Astrocyte (in vitro differentiated cells and primary cell): ENCODE measurements around the gene ALCAM. TPM values are rescaled to one million over a fixed set of nuclear protein-coding genes. Genes with fewer than 3 reads are reported as not detected.

ENCODE experiments used
- DNase-seq: peaks from one replicate; pipeline ENCODE4 v3.0.0-alpha.2; 2010; ENCODE audit warnings: low read depth
- FAIRE-seq: peaks from 2 replicates; lab custom pipeline; 2011; peaks lifted over from hg19 to GRCh38; lab: Jason Lieb, UNC
- H2AFZ ChIP-seq: 2 replicates; pipeline ENCODE4 v1.6.0; 2012; ENCODE audit warnings: low read depth, low read length, inconsistent platforms
- H3K27ac ChIP-seq: 2 replicates; pipeline ENCODE4 v1.5.1; 2011; ENCODE audit warnings: low read depth, low read length, inconsistent platforms
- H3K27me3 ChIP-seq: 2 replicates; pipeline ENCODE4 v1.6.0; 2011; ENCODE audit warnings: low read length, inconsistent platforms; ENCODE audit not compliant: insufficient read depth
- H3K36me3 ChIP-seq: 2 replicates; pipeline ENCODE4 v1.5.1; 2011; ENCODE audit warnings: low read length, inconsistent platforms; ENCODE audit not compliant: insufficient read depth
- H3K4me1 ChIP-seq: 2 replicates; pipeline ENCODE4 v1.5.1; 2011; ENCODE audit warnings: low read length, inconsistent platforms; ENCODE audit not compliant: insufficient read depth
- H3K4me2 ChIP-seq: 2 replicates; pipeline ENCODE4 v1.6.0; 2012; ENCODE audit warnings: low read length, inconsistent platforms
- H3K4me3 ChIP-seq: 2 replicates; pipeline ENCODE4 v1.5.1; 2011; ENCODE audit warnings: low read depth, mild to moderate bottlenecking, low read length, inconsistent platforms; ENCODE audit not compliant: insufficient read depth
- H3K79me2 ChIP-seq: 2 replicates; pipeline ENCODE4 v1.6.0; 2012; ENCODE audit warnings: mild to moderate bottlenecking, low read length, inconsistent platforms; ENCODE audit not compliant: insufficient read depth
- H3K9ac ChIP-seq: 2 replicates; pipeline ENCODE4 v1.6.0; 2012; ENCODE audit warnings: mild to moderate bottlenecking, low read length, inconsistent platforms
- H3K9me3 ChIP-seq: 2 replicates; pipeline ENCODE4 v1.5.1; 2012; ENCODE audit warnings: low read depth, mild to moderate bottlenecking, low read length, inconsistent platforms; ENCODE audit not compliant: insufficient read depth
- H4K20me1 ChIP-seq: 2 replicates; pipeline ENCODE4 v1.6.0; 2012; ENCODE audit warnings: low read length, inconsistent platforms; ENCODE audit not compliant: insufficient read depth
- H3K27ac Mint-ChIP-seq: one replicate; pipeline ENCODE4 v1.8.0; 2021; ENCODE audit warnings: mild to moderate bottlenecking, mixed read lengths; ENCODE audit not compliant: unreplicated experiment
- H3K27me3 Mint-ChIP-seq: one replicate; pipeline ENCODE4 v1.8.0; 2021; ENCODE audit warnings: low read depth, mixed read lengths; ENCODE audit not compliant: unreplicated experiment
- H3K36me3 Mint-ChIP-seq: one replicate; pipeline ENCODE4 v1.8.0; 2021; ENCODE audit warnings: low read depth, mixed read lengths; ENCODE audit not compliant: unreplicated experiment
- H3K4me1 Mint-ChIP-seq: one replicate; pipeline ENCODE4 v1.8.0; 2021; ENCODE audit warnings: low read depth, mixed read lengths; ENCODE audit not compliant: unreplicated experiment
- H3K4me3 Mint-ChIP-seq: one replicate; pipeline ENCODE4 v1.8.0; 2021; ENCODE audit warnings: mild to moderate bottlenecking, moderate library complexity, mixed read lengths; ENCODE audit not compliant: unreplicated experiment
- H3K9me3 Mint-ChIP-seq: one replicate; pipeline ENCODE4 v1.8.0; 2021; ENCODE audit warnings: mild to moderate bottlenecking, mixed read lengths; ENCODE audit not compliant: unreplicated experiment
- EZH2 ChIP-seq: IDR thresholded peaks from 2 replicates; pipeline ENCODE4 v1.6.1; 2012; ENCODE audit warnings: mild to moderate bottlenecking, low read length, inconsistent platforms; ENCODE audit not compliant: insufficient read depth
- total RNA-seq: library from RNA; stranded (reverse); gene quantifications from 2 replicates; pipeline ENCODE4 v1.2.1, GENCODE V29; 2021
- TF ChIP-seq, protein P1 (sequence below): IDR thresholded peaks from 2 replicates; pipeline ENCODE4 v1.5.1; 2011; ENCODE audit warnings: low read depth, mild to moderate bottlenecking, inconsistent platforms, low read length, moderate library complexity; ENCODE audit not compliant: insufficient read depth

Gene ALCAM
- total RNA-seq, 1 donor from 2014 or later = 154 TPM

DNA sequence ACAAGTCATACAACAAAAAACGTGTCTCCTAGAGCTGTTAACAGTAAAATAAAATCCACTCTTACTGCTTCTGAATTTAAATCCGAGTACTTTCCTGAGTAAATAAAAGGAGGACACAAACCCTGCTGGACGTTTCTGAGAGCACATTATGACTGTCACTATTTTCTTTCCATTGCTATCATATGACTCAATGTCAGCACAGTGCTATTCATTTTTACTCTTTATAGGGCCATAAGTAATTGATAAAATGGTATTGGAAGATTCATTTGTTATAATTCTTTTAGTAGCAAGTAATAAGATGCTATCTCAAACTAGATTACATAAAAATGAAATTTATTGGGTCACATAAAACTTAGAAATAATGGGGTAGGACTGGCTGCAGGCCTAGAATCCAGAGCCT, 68.6 kb downstream of the ALCAM start:
- no peak for DNase-seq
- no peaks in the 10 kb centered on the region for H3K4me1 ChIP-seq
- no peak overlapping the region for H3K4me3 ChIP-seq
- Mint-ChIP-seq H3K4me3 (no peak overlapping the region), H3K27me3 (no peaks in the 10 kb centered on the region), H3K4me1 (peaks cover 11% of the 10 kb centered on the region), H3K9me3 (peaks cover 3% of the 10 kb centered on the region), H3K36me3 (peaks cover 4% of the 10 kb centered on the region), H3K27ac (no peak overlapping the region)
- H3K4me2 ChIP-seq = no peak overlapping the region
- no peaks in the 10 kb centered on the region for H3K36me3 ChIP-seq
- no peak overlapping the region for H3K27ac ChIP-seq
- H2AFZ ChIP-seq = no peak overlapping the region
- H4K20me1 ChIP-seq = peaks cover 5% of the 10 kb centered on the region
- H3K9ac ChIP-seq = no peak overlapping the region
- no peak for TF ChIP-seq EZH2
- TF ChIP-seq, protein P1, sequence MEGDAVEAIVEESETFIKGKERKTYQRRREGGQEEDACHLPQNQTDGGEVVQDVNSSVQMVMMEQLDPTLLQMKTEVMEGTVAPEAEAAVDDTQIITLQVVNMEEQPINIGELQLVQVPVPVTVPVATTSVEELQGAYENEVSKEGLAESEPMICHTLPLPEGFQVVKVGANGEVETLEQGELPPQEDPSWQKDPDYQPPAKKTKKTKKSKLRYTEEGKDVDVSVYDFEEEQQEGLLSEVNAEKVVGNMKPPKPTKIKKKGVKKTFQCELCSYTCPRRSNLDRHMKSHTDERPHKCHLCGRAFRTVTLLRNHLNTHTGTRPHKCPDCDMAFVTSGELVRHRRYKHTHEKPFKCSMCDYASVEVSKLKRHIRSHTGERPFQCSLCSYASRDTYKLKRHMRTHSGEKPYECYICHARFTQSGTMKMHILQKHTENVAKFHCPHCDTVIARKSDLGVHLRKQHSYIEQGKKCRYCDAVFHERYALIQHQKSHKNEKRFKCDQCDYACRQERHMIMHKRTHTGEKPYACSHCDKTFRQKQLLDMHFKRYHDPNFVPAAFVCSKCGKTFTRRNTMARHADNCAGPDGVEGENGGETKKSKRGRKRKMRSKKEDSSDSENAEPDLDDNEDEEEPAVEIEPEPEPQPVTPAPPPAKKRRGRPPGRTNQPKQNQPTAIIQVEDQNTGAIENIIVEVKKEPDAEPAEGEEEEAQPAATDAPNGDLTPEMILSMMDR = no peak
- no peaks in the 10 kb centered on the region for H3K27me3 ChIP-seq
- H3K9me3 ChIP-seq = no peaks in the 10 kb centered on the region
- peaks cover 75% of the 10 kb centered on the region for H3K79me2 ChIP-seq
- FAIRE-seq = no peak

DNA sequence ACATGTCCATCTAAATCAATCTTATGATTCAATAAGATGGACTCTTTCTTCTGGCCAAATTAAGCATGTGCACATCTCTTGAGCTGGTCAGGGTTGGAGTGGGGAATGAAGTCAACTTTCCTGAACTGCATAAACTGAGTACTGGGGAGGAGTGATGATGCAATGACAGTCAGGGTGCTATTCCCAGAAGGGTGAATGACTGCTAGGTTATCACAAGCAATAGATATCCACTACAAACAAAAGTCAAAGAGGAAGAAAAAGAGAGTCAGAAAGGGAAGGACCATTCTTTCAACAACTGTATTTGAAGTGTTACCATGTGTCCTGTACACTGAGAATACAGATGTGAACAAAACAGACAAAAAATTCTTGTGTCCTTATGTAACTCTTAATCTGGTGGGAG, 70.0 kb downstream of the ALCAM start:
- H3K4me3 ChIP-seq = no peak overlapping the region
- Mint-ChIP-seq H3K4me1 (peaks cover 9% of the 10 kb centered on the region), H3K27me3 (no peaks in the 10 kb centered on the region), H3K4me3 (no peak overlapping the region), H3K9me3 (peaks cover 3% of the 10 kb centered on the region), H3K36me3 (peaks cover 4% of the 10 kb centered on the region), H3K27ac (no peak overlapping the region)
- H3K9ac ChIP-seq = no peak overlapping the region
- H3K36me3 ChIP-seq = no peaks in the 10 kb centered on the region
- H2AFZ ChIP-seq = no peak overlapping the region
- FAIRE-seq = peak; percentile 5
- H3K27me3 ChIP-seq = no peaks in the 10 kb centered on the region
- H3K9me3 ChIP-seq = no peaks in the 10 kb centered on the region
- DNase-seq = no peak
- no peaks in the 10 kb centered on the region for H3K4me1 ChIP-seq
- H3K27ac ChIP-seq = no peak overlapping the region
- no peak overlapping the region for H3K4me2 ChIP-seq
- TF ChIP-seq EZH2 = no peak
- TF ChIP-seq, protein P1 = no peak
- H4K20me1 ChIP-seq = no peaks in the 10 kb centered on the region
- peaks cover 75% of the 10 kb centered on the region for H3K79me2 ChIP-seq

DNA sequence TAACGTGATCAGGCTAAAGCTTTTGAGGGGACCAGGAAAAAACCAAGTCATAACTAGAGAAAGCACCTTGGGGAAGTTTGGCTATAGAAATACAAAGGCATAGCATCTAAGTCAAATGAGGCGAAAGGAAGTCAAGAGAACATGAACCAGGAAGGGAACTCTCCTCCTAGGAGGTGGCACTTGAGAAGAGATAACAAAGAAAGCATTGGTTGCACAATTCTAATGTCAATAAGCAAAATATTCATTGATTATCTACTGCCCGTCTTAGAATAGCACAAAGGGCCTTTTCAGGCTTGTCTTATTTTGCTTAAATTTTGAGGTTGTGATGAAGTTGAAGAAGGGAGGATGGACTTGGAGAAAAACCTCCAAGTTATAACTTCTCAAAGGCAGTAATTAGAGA, 73.4 kb downstream of the ALCAM start:
- Mint-ChIP-seq H3K4me3 (no peak overlapping the region), H3K36me3 (peaks cover 6% of the 10 kb centered on the region), H3K27me3 (no peaks in the 10 kb centered on the region), H3K9me3 (peaks cover 3% of the 10 kb centered on the region), H3K4me1 (peaks cover 14% of the 10 kb centered on the region), H3K27ac (no peak overlapping the region)
- Histone ChIP-seq H3K9ac (no peak overlapping the region), H4K20me1 (no peaks in the 10 kb centered on the region), H3K4me3 (no peak overlapping the region), H2AFZ (no peak overlapping the region), H3K79me2 (peaks cover 75% of the 10 kb centered on the region), H3K27ac (no peak overlapping the region), H3K4me2 (no peak overlapping the region), H3K36me3 (no peaks in the 10 kb centered on the region), H3K27me3 (no peaks in the 10 kb centered on the region), H3K4me1 (peaks cover 5% of the 10 kb centered on the region), H3K9me3 (no peaks in the 10 kb centered on the region)
- TF ChIP-seq EZH2 = no peak
- TF ChIP-seq, protein P1 = no peak
- DNase-seq (no peak), FAIRE-seq (no peak)
